Measurements from ENCODE around the gene OXGR1. TPM values are rescaled to one million over a fixed set of nuclear protein-coding genes. Genes with fewer than 3 reads are reported as not detected.

Gene OXGR1
- total and polyA plus RNA-seq, 2 of the 8 experiments (the other 6 are each of a cell fraction or from before 2014, with no cell fraction given) = 0.34 to 1.8 TPM

DNA sequence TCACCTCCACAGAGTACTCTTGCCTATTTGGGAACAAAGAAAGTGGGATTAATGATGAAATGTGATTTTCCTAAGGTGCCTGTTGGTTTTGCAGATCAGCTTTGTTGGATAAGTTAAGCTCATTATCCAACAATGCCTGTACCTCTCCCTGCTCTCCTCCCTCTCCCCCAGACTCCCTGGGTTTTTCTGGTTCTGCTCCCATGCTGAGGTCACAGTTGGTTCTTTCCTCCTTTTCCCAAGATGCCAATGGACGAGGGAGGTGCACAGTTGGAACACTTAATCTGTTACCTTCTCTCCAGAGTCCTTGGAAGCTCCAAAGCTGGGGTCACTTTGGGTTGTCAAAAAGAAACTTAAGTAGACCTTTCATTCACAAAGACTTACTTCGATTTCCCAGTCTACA lies 1.6 kb downstream of the OXGR1 start:
- Histone ChIP-seq H3K4me1 (replicated peaks in 1 of 4; ENCODE audit: control insufficient read depth in 3 of 4, insufficient read depth in 4 of 4, low read length in 3 of 4) (peaks cover 0 to 4% (median 1%) of the 10 kb centered on the region in 4 experiments; a peak in 2 of 7 replicates), H3K9me3 (ENCODE audit: insufficient read depth in 2 of 2, low read depth in 1 of 2, low read length in 1 of 2) (no peaks in the 10 kb centered on the region), H2AFZ (ENCODE audit: low read length) (no peak overlapping the region), H3K18ac (ENCODE audit: extremely low read depth, low read length) (no peak overlapping the region), H3K4me2 (ENCODE audit: insufficient read depth in 1 of 2, low read depth in 2 of 2, low read length in 2 of 2) (no peak overlapping the region; a peak in 1 of 4 replicates), H2BK120ac (replicated peaks; ENCODE audit: low read depth, low read length) (no peak overlapping the region), H3K79me2 (ENCODE audit: control insufficient read depth in 1 of 2, insufficient read depth in 2 of 2, low read length in 2 of 2) (no peaks in the 10 kb centered on the region), H3K79me1 (ENCODE audit: low read depth, low read length) (no peaks in the 10 kb centered on the region), H3K23me2 (ENCODE audit: low read depth, low read length) (peaks cover 5% of the 10 kb centered on the region; the same call in 1 of the 2 replicates), H3K27ac (ENCODE audit: low read depth, low read length) (no peak overlapping the region), H2BK5ac (ENCODE audit: low read depth, low read length) (no peak overlapping the region), H3K9ac (replicated peaks in 1 of 4; ENCODE audit: extremely low read depth in 1 of 4, low read depth in 3 of 4, low read length in 3 of 4) (no peak overlapping the region), H3K27me3 (replicated peaks in 1 of 4; ENCODE audit: control insufficient read depth in 3 of 4, extremely low read depth in 1 of 4, insufficient read depth in 3 of 4, low read length in 3 of 4) (peaks cover 7 to 50% (median 41%) of the 10 kb centered on the region in 4 experiments), H3K4ac (replicated peaks; ENCODE audit: insufficient read length, low read depth, low read length) (no peak overlapping the region), H3K36me3 (ENCODE audit: control insufficient read depth in 2 of 4, insufficient read depth in 4 of 4, low read length in 3 of 4) (no peaks in the 10 kb centered on the region), H2BK20ac (ENCODE audit: low read length) (no peak overlapping the region), H2AK5ac (ENCODE audit: low read depth, low read length) (no peak overlapping the region), H3K56ac (replicated peaks; ENCODE audit: insufficient read length, low read depth, low read length) (no peak overlapping the region), H2BK15ac (ENCODE audit: low read length) (no peak overlapping the region), H4K91ac (replicated peaks; ENCODE audit: insufficient read length, low read length) (no peak overlapping the region), H2BK12ac (ENCODE audit: low read depth, low read length) (no peak overlapping the region), H4K5ac (ENCODE audit: insufficient read length, low read depth, low read length) (no peak overlapping the region), H3K14ac (ENCODE audit: insufficient read length) (no peak overlapping the region), H3K23ac (ENCODE audit: insufficient read length) (no peak overlapping the region), H4K8ac (ENCODE audit: extremely low read depth, insufficient read depth, low read length) (no peak overlapping the region), H3K4me3 (ENCODE audit: extremely low read depth in 1 of 4, insufficient read depth in 2 of 4, low read depth in 3 of 4, low read length in 4 of 4) (no peak overlapping the region), H4K20me1 (replicated peaks in 1 of 2; ENCODE audit: control insufficient read depth in 1 of 2, insufficient read depth in 2 of 2, low read length in 2 of 2) (peaks cover 0 to 2% of the 10 kb centered on the region in 2 experiments)
- 91% methylated on average over 2 of the region's 2 CpGs; no CpG with 5 or more reads in 1 of the 2 experiments for WGBS, 2 experiments (ENCODE audit: extremely low coverage in 1 of 2, insufficient coverage in 1 of 2, insufficient read length in 1 of 2, insufficient replicate concordance in 2 of 2, low coverage in 1 of 2, low lambda C conversion rate in 2 of 2, missing lambda C conversion rate in 1 of 2)
- FAIRE-seq (no peak), DNase-seq (ENCODE audit: low read depth in 1 of 2, low spot score in 2 of 2) (no peak)
- TF ChIP-seq TAF1 (IDR thresholded peaks at IDR 0.05; ENCODE audit: low read depth, low read length) = no peak
- TF ChIP-seq HDAC2 (IDR thresholded peaks at IDR 0.05; ENCODE audit: borderline replicate concordance in 1 of 2, low read depth in 2 of 2, low read length in 2 of 2) = no peak
- TF ChIP-seq TAF7 (optimal IDR thresholded peaks at IDR 0.05; ENCODE audit: borderline replicate concordance, low read depth, low read length) = no peak
- TF ChIP-seq MAFK (IDR thresholded peaks at IDR 0.05; ENCODE audit: low read depth, low read length) = no peak
- ChIA-PET POLR2A (ENCODE audit: partially characterized antibody) (interaction anchor here (1.5 kb wide), 1 partner anchor 22 kb away, joined by 4 read pairs; no protein-coding TSS in a partner anchor), CTCF (ENCODE audit: partially characterized antibody) (interaction anchor here (0.6 to 1.7 kb wide), 3 partner anchors 9 to 1612 kb away, joined by 3 to 7 read pairs (median 3); no protein-coding TSS in a partner anchor)
